Measurements from ENCODE around the gene HHATL. TPM values are rescaled to one million over a fixed set of nuclear protein-coding genes. Genes with fewer than 3 reads are reported as not detected.

Gene HHATL
- total and polyA plus RNA-seq, 7 donors: 37.0 to 276 (median 166) TPM

DNA sequence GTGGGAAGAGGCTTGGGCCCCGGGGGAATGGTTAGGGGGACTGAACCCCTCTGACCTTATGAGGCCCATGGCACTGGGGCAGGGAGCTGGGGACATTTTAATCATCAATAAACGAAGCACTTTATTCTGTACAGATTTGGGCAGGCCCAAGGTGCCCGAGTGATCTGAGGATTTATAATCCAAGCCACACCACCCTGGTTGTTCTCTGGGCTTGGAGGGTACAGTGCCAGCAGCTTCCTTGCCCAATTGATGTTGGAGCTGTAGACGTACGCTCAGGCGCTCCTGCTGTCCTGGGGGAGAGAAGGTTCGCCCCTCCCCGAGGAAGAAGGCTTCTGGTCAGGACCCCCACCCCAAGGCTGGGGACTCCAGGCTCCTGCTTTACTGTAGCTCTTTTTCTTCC, 36.6 kb downstream of the HHATL start:
- ATAC-seq: peak; percentile 1 to 29 (median 4)
- intact Hi-C loops (cut with DNase I): no loop called here
- Histone ChIP-seq H3K36me3 (ENCODE audit: insufficient read depth in 1 of 2, low read depth in 1 of 2) (peaks cover 0 to 13% of the 10 kb centered on the region in 2 donors), H3K9me3 (no peaks in the 10 kb centered on the region), H3K27ac (peak overlapping the region; percentile 78), H3K27me3 (ENCODE audit: insufficient read depth in 3 of 3, low read length in 2 of 3) (no peaks in the 10 kb centered on the region), H3K4me3 (no peak overlapping the region), H3K4me1 (peaks cover 49% of the 10 kb centered on the region)
- TF ChIP-seq, protein P1, sequence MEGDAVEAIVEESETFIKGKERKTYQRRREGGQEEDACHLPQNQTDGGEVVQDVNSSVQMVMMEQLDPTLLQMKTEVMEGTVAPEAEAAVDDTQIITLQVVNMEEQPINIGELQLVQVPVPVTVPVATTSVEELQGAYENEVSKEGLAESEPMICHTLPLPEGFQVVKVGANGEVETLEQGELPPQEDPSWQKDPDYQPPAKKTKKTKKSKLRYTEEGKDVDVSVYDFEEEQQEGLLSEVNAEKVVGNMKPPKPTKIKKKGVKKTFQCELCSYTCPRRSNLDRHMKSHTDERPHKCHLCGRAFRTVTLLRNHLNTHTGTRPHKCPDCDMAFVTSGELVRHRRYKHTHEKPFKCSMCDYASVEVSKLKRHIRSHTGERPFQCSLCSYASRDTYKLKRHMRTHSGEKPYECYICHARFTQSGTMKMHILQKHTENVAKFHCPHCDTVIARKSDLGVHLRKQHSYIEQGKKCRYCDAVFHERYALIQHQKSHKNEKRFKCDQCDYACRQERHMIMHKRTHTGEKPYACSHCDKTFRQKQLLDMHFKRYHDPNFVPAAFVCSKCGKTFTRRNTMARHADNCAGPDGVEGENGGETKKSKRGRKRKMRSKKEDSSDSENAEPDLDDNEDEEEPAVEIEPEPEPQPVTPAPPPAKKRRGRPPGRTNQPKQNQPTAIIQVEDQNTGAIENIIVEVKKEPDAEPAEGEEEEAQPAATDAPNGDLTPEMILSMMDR (IDR thresholded peaks at IDR 0.05): no peak
- WGBS, 3 donors: 34 to 63% (median 36%) methylated on average over 6 to 8 of the region's 8 CpGs
- no peak for DNase-seq

DNA sequence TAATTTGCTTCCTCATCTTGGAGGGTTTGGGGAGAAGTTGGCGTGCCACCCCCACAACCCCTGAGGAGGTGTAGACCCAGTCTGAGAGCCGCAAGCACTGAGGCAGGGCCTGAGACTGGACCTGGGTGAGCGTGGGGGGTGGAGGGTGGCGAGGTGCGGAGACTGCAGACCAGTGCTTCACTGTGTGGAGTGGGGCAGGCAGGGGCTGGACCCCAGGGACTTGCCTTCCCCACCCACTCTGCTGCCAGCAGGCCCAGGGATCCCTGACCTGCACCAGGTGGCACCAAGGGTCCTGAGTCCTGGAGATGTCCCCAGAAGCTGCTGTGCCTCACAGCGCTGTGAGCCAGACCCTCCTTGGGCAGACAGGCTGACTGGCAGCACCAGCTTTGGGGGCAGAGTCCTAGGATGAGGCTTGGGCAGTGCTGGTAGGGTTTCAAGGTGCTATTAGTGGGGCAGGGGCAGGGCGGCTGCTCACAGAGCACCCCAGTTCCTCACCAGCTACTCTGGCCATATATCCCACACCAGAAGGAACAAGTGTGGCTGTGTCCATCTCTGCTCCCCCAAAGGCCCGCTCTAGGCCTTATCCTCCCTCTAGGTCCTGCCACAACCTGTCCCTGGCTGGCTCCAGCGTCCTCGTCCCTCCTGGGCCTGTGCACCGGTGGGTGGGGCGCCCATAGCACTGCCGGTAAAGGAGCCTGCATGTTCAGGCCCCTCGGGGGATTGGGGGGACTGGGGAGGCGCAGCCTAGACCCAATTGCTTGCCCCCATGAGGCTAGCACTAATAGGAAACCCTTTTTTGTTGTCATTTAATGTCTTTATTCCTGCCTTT, 37.3 kb downstream of the HHATL start:
- no peak for ATAC-seq
- intact Hi-C loops (cut with DNase I): no loop called here
- 74 to 78% (median 77%) methylated on average over 15 of the region's 15 CpGs for WGBS, 3 donors
- Histone ChIP-seq H3K9me3 (no peaks in the 10 kb centered on the region), H3K4me3 (no peak overlapping the region), H3K4me1 (peaks cover 49% of the 10 kb centered on the region), H3K36me3 (ENCODE audit: insufficient read depth in 1 of 2, low read depth in 1 of 2) (peaks cover 0 to 13% of the 10 kb centered on the region in 2 donors), H3K27ac (peak overlapping the region; percentile 78), H3K27me3 (ENCODE audit: insufficient read depth in 3 of 3, low read length in 2 of 3) (no peaks in the 10 kb centered on the region)
- TF ChIP-seq, protein P1 (IDR thresholded peaks at IDR 0.05): no peak
- no peak for DNase-seq

DNA sequence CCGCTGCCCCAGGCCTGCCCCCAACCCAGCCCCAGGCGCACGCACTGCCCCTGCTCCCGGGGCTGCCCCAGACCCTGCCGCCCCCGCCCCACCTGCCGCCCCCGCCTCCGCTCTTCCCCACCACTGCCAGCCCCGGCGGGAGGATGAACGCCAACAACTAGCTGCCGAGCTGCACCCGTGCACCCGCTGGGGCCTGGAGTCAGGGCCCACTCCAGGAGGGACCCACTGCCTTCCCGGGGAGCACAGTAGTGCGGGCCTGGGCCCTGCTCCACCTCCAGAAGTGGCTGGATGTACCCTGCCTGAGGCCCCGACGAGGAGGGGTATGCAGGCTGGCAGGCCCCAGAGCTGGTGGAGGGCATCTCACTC, 38.2 kb downstream of the HHATL start:
- peaks cover 56% of the 10 kb centered on the region for H3K4me1 ChIP-seq

DNA sequence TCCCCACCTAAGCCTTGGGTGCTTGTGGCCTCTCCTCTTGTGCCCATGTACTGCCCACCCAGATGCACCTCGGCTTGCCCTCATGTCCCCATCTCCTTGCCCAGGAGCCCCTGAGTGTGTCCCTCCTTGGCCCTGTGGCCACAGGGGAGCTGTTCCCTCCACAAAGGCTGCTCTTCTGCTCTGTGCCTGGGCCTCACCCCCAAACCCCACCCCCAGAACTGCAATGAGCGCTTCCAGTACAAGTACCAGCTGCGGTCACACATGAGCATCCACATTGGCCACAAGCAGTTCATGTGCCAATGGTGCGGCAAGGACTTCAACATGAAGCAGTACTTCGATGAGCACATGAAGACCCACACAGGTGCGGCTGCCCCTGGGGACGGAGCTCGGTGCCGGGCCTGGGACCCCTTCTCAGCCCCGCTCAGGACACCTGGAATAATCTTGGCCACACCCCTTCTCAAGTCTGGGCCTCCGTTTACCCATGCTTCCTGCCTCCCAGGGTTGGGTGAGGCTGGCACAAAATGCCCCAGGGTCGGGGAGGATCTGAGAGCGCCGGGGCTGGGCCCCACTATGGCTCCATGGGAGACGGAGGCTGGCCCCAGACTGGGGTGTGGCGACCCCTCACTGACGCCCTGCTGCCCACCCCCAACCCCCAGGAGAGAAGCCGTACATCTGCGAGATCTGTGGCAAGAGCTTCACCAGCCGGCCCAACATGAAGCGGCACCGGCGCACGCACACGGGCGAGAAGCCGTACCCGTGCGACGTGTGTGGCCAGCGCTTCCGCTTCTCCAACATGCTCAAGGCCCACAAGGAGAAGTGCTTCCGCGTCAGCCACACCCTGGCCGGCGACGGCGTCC, 38.8 kb downstream of the HHATL start:
- Histone ChIP-seq H3K27ac (no peak overlapping the region), H3K4me3 (no peak overlapping the region)

More for the DNA sequence above, 38.2 kb downstream of the HHATL start:
- intact Hi-C loops (cut with DNase I): no loop called here
- peaks cover 0 to 20% of the 10 kb centered on the region in 2 donors for H3K36me3 ChIP-seq (ENCODE audit: insufficient read depth in 1 of 2, low read depth in 1 of 2)
- ATAC-seq: no peak
- no peaks in the 10 kb centered on the region for H3K9me3 ChIP-seq
- no peak overlapping the region for H3K27ac ChIP-seq
- TF ChIP-seq, protein P1 (IDR thresholded peaks at IDR 0.05): no peak
- DNase-seq: no peak
- 70 to 96% (median 82%) methylated on average over 15 to 19 of the region's 19 CpGs for WGBS, 3 donors
- H3K4me3 ChIP-seq: no peak overlapping the region
- no peaks in the 10 kb centered on the region for H3K27me3 ChIP-seq (ENCODE audit: insufficient read depth in 3 of 3, low read length in 2 of 3)

More for the DNA sequence above, 38.8 kb downstream of the HHATL start:
- TF ChIP-seq, protein P1 (IDR thresholded peaks at IDR 0.05): no peak
- DNase-seq (peak in 1 of 2 donors; percentile 60), ATAC-seq (no peak)
- WGBS, 3 donors: 78 to 88% (median 81%) methylated on average over 38 of the region's 38 CpGs
- Histone ChIP-seq H3K36me3 (ENCODE audit: insufficient read depth in 1 of 2, low read depth in 1 of 2) (peaks cover 0 to 25% of the 10 kb centered on the region in 2 donors), H3K9me3 (no peaks in the 10 kb centered on the region), H3K4me1 (peaks cover 52% of the 10 kb centered on the region), H3K27me3 (ENCODE audit: insufficient read depth in 3 of 3, low read length in 2 of 3) (no peaks in the 10 kb centered on the region)
- intact Hi-C loops (cut with DNase I): no loop called here

All from psoas muscle (tissue), 8 donors.